Measurements from ENCODE around the gene ANKRD13A.
"Not testable (repeated sequence)": the region's sequence is repeated elsewhere in the genome, so short reads cannot be mapped to it uniquely, and the experiment has no call there.

ANKRD13A gene

GRCh38 chr12:109986236-109986635, 13.0 kb upstream of the ANKRD13A start:
- DNase-seq = not testable (repeated sequence)

- DNase-seq = no peak
These were observed 11.6 kb upstream of the ANKRD13A start for GRCh38 chr12:109987615-109988014.

- DNase-seq = no peak
These were observed 11.0 kb upstream of the ANKRD13A start for GRCh38 chr12:109988274-109988673.

GRCh38 chr12:109988903-109989302, 10.3 kb upstream of the ANKRD13A start:
- DNase-seq = no peak

- DNase-seq = no peak
These were observed 9.8 kb upstream of the ANKRD13A start for GRCh38 chr12:109989380-109989779.

- DNase-seq = no peak
These were observed 7.6 kb upstream of the ANKRD13A start for GRCh38 chr12:109991586-109991985.

GRCh38 chr12:109993091-109993490, 6.1 kb upstream of the ANKRD13A start:
- no peak for DNase-seq

GRCh38 chr12:109994401-109995175, 4.6 kb upstream of the ANKRD13A start:
- DNase-seq = no peak

- no peak for DNase-seq
These were observed 3.9 kb upstream of the ANKRD13A start for GRCh38 chr12:109995361-109995685.

GRCh38 chr12:109995686-109996482, 3.3 kb upstream of the ANKRD13A start, which contains the start of gene GIT2:
Gene GIT2 (minus strand): TSS chr12:109996368. CDS start chr12:109996224, 144 bp downstream.
- peak; percentile 92 for DNase-seq

- no peak for DNase-seq
These were observed 2.8 kb upstream of the ANKRD13A start for GRCh38 chr12:109996483-109996853.

- no peak for DNase-seq
These were observed 1.8 kb upstream of the ANKRD13A start for GRCh38 chr12:109997393-109997792.

GRCh38 chr12:109998241-109998903, 858 bp upstream of the ANKRD13A start:
- DNase-seq = no peak

GRCh38 chr12:109999649-109999971, 380 bp downstream of the ANKRD13A start:
- no peak for DNase-seq

- DNase-seq = no peak
These were observed 814 bp downstream of the ANKRD13A start for GRCh38 chr12:109999983-110000505.

- no peak for DNase-seq
These were observed 2.4 kb downstream of the ANKRD13A start for GRCh38 chr12:110001596-110001995.

GRCh38 chr12:110002676-110003515, 3.7 kb downstream of the ANKRD13A start:
- DNase-seq = no peak

- DNase-seq = no peak
These were observed 5.4 kb downstream of the ANKRD13A start for GRCh38 chr12:110004598-110004997.

- DNase-seq = no peak
These were observed 6.2 kb downstream of the ANKRD13A start for GRCh38 chr12:110005319-110005973.

- no peak for DNase-seq
These were observed 6.9 kb downstream of the ANKRD13A start for GRCh38 chr12:110006115-110006514.

- DNase-seq = no peak
These were observed 8.7 kb downstream of the ANKRD13A start for GRCh38 chr12:110007881-110008280.

All from stimulated activated CD4-positive, alpha-beta T cell treated with anti-CD3 and anti-CD28 coated beads, Interleukin-4, amount 100 ng/mL, for 1 hour (primary cell).